Tongue (tissue), 2 donors: ENCODE data around the gene FRMD4A. TPM values are rescaled to one million over a fixed set of nuclear protein-coding genes. Genes with fewer than 3 reads are reported as not detected.
"Not testable (repeated sequence)": the region's sequence is repeated elsewhere in the genome, so short reads cannot be mapped to it uniquely, and the experiment has no call there.

ENCODE experiments used
- DNase-seq: peaks from one replicate; pipeline ENCODE4 v3.0.0-alpha.2; 2015
- total RNA-seq: library from RNA; depleted of rRNA; stranded (reverse); fragments of >200 nt; gene quantifications from one replicate; pipeline ENCODE4 v1.2.3, GENCODE V29; 2014

FRMD4A gene
- total RNA-seq, 1 donor from 2014 or later: 29.5 TPM

DNA sequence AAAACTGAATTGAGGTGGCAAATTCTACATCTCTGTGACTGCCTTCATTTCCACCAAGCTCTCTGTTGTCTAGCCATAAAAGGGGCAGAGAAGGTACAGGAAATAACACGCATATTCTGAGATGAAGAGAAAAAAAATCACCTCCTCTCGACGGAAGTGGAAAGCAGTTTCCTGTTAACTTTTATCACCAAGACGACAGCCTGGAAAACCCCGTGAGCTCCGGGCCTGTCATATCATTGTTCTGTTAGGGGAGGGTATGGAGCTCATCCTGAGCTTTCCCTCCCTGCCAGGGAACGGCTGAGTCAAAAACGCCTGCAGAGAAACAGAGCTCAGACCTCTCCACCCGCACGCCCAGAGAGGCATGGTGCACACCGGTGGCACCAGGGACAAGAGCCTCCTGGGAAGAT lies 543.7 kb downstream of the FRMD4A start:
- DNase-seq: no peak

DNA sequence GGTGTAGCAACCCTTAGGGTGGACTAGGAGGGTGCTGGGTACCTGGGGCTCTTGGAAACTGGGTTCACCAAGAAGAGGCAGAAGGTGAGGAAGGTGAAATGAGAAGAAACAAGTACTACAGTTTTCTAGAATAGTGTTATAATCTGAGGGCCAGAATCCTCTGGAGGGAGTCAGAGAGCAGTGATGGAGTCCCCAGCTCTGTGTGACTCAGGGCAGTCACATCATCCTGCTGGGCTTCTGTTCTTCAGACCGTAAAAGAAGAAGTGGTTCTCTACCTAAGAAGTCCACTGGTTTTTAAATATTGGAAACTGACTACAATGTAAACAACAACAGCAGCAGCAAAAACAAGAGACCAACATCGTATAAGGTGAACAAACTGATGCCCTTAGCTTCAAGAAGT lies 546.7 kb downstream of the FRMD4A start:
- DNase-seq: no peak

DNA sequence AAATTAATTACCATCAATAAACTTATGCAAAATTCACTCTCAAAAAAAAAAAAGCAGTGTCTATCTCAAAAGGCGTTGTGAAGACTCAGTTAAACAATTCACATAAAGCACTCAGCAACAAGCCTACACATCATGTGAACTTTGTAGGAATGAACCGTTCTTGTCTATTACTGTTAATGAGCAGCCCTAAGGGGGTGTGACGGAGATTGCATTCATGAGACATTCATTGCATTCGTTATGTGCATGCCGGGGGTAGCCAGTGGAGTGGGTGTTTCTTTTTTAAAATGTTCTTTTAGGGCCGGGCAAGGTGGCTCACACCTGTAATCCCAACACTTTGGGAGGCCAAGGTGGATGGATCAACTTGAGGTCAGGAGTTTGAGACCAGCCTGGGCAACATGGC lies 551.0 kb downstream of the FRMD4A start:
- DNase-seq: no peak

DNA sequence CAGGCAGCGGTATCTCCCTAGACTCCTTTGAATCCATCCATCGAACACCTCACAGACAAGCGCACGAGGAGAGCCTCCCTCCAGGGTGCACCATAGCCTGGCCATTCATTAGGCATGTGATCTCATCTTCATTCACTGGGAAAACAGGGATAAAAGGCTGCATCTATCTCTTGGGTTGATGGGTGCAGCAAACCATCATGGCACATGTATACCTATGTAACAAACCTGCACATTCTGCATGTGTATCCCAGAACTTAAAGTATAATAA lies 552.1 kb downstream of the FRMD4A start:
- DNase-seq: not testable (repeated sequence)

DNA sequence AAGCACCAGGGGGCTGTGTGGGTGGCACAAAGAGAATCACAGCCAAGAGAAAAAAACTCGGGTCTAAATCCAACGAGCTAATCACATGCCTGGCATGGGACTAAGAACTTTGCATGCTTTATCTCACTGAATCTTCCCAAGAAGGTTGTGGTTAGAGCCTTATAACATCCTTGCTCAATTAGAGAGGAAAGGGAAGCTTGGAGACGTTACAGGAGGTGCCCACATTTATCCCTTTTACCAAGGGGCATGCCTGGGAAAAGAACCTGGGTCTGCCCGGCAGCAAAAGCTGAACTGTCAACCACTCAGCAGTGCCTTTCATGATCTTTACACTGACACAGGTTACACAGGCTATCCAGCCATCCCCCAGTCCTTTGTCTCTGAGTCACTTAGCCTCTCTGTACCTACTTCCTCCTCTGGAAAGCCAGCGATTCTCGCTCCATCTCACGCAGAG lies 553.8 kb downstream of the FRMD4A start:
- DNase-seq: no peak

DNA sequence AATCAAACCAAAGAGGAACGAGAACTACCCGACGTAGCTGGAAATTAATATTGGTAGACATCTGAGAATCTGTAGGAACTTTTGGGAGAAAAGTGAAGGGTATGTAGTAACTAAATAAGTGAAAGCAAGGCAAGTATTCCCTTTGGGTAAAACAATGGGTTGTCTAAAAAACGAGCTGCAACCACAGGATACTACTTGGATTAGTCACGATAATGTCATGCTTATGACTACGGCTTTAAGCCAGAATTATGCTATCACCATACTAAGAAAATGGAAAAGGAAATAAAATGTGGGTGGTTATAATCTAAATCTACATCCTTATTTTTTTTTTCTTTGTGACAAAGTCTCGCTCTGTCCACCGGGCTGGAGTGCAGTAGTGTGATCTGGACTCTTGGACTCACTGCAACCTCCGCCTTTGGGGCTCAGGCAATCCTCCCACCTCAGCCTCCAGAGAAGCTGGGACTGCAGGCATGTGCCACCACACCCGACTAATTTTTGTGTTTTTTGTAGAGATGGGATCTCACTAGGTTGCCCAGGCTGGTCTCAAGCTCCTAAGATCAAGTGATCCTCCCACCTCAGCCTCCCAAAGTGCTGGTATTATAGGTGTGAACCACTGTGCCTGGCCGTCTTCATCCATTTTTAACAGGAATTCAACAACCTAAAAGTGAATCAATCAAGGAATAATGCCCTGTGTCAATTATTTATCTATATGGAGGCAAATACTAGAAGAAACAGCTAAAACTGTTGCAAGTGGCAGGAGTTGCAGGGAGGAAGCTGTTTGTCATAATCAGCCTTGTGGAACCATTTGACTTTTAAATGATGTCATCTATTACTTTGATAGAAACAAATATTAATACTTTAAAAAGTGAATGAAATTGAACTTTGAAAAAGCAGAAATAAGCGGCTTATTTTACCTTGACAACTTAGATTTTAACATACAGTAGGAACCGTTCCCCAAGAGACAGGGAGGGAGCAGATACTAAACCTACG lies 554.6 kb downstream of the FRMD4A start:
- DNase-seq: no peak

DNA sequence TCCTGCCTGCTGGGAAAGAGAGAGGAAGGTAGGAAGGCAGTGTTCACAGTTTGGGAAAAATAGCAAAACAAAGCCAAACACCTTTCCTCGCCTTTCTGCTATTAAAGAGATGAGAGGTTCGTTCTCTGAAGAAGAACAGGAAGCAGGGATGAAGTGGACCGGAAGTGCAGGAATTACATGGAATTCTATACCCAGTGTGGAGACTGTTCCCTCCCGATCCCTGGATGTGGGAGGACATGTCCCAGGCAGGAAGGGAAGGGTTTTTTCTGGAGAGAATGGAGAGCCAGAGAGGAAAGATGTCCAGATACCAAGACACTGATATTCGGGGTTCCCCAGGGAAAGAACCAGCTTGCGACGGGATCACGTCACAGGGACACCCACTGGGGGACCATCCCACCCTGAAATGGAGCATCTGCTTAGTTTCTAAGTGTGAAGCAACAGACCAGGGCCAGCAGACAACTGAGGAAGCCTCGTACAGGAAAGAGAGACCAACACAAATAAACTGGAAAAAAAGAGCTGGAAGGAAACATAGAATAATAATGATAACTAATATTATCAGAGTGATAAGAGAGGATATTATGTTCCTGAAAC lies 556.3 kb downstream of the FRMD4A start:
- DNase-seq: no peak

DNA sequence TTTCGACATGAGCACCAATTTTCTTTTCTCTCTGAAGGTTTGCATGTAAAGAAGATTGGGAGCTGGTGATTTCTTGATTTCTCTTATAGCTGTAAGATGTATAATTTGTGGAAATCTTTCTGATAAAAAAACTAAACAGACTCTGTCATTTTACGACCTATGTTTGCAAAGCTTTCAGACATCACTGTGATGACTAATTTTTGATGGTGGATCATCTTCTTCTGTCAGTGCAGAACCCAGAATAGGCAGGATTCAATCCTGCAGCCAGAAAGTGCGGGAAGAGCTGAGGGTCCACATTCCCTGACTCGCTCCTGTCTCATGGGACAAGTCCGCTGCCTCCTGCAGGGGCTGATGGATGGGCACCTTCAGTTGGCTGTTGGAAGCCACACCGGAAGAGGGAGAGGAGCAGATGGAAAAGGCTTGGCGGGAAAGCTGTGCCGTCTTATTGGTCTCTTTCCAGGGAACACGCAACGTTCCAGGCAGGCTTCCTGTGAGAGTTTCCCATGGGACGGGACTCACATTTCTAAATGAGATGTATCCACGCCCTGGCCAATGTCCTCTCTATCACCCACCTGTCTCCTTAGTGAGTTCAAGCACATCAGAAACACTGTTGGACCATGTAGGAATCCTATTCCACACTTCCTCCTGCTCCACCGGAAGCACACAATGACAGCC lies 557.1 kb downstream of the FRMD4A start:
- peak; percentile 61 for DNase-seq

DNA sequence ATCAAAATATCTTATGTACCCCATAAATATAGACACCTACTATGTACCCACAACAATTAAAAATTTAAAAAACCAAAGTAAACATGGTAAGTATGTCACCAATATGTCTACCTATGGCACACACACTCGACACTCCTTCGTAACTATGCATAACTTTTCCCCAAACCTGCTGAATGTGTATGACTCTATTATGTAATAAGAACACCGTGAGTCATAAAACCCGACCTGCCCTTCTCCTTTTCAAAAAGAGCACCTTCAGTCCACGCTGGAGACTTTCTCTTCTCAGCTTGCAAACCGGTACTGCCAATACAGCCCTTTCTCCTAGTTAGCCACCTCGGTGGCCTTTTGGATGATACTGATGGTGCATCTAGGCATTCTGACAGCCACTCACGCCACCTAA lies 557.7 kb downstream of the FRMD4A start:
- no peak for DNase-seq

DNA sequence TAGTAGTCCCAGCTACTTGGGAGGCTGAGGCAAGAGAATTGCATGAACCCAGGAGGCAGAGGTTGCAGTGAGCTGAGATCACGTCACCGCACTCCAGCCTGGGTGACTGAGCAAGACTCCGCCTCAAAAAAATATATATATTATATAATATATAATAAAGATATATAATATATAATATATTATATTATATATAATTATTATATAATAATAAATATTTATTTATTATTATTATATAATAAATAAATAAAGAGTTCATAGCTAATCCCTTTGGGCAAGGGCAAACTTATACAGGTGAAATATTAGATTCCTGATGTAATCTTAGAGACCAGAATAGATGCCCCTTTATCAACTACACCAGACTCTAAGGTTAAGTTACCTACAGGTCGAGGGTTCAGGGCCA lies 558.7 kb downstream of the FRMD4A start:
- no peak for DNase-seq

DNA sequence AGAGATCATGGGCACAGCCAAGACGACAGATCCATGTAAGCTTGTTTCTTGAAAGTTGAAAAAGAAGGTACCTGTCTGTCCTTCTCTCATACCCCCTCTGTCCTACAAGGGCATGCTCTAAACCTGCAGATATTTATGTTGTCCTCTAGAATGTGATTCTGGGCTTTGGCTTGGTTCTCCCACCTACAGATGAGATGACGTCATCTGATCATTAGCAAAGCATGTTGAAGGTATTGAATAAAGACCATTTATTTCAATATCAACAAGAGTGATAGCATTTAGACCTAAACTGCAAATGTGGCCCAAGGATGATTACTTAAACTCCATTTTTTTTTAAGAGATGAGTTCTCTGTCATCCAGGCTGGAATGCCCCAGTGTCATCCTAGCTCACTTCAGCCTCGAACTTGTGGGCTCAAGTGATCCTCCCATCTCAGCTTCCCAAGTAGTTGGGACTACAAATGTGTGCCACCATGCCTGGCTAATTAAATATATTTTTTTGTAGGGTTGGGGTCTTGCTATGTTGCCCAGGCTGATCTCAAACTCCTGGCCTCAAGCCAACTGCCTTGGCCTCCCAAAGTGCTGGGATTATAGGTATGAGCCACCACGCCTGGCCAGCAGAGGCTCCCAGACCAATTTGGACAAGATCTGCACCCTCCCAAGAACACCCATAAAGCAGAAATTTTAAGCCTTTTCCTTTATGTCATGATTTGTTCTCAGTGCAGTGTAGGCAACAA lies 559.8 kb downstream of the FRMD4A start:
- DNase-seq: no peak

DNA sequence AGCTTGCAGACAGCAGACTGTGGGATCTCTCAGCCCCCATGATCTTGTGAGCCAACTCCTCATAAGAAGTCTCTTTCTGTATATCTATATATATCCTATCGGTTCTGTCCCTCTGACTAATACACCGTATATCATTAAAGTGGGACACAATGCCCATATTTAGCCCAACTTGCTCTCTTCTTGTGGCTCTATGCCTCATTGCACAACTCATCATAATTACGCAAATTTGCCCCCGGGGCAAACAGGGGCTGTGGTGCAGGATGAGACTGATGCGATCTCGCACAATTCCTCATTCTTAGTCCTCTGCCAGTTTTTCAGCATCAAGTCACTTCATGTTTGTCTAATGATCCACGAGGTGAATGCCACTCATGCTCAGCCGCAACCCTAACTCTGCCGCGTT lies 560.8 kb downstream of the FRMD4A start:
- DNase-seq: no peak

DNA sequence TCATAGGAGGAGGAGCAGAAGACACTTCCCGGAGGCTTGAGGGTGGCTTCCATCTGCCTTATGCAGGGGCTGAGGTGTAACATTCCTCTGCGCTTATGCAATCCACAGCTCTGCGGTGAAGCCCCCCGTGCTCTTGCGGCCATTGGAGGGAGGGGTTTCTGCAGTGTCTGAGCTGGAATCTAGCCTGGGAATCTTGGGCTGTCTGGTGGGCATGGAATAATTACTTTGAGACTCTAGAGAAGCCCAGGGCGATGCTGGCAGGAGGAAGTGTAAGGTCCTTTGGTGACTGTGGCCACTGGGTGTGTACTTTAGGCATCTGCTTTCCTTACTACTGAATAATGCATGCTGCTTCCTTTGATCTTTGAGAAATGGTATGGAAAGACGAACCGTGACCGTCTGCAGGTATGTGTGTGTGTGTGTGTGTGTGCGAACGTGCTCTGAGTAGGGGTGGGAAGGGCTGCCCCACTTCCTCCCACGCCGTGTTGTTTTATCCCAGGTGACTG lies 563.0 kb downstream of the FRMD4A start:
- no peak for DNase-seq

DNA sequence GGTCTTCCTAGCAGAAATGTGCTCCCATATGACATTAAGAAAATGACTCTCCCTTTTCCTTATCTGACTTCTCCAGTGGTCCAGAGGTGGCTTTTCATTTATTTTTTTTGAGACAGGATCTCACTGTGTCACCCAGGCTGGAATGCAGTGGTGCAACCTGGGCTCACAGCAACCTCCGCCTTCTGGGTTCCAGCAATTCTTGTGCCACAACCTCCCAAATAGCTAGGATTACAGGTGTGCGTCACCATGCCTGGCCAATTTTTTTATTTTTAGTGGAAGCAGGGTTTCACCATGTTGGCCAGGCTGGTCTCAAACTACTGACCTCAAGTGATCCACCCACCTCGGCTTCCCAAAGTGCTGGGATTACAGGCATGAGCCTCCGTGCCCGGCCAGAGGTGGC lies 563.6 kb downstream of the FRMD4A start:
- DNase-seq: not testable (repeated sequence)

DNA sequence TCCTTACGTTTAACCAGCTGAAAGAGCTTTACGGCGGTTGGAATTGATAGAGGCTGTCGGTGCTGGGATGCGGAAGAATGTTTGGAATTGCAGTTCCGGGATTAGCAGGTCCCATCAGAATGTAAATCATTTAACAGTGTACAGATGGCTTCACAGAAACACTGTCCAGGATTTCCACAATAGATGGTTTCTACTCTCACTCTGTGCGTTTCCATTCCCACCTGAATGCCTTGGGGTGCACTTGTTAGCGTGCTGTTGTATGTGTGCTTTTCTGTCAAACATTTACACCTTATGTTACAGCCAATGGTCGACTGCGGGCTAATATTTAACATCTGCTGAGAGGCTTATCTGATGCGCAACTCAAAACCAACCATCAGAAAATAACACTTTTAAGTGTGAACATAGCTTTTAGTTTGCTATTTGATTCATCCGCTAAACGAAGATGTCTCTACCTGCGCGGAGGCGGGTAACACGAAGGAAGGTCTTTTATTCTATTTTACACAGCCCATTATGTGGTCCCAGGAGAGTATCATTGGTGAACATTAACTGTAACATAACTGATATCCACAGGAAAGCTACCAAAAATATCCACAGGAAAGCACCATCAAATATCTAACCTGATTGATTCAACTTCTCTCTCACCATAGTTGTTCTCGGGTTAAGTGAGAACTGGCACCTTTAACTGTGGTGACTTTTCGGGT lies 564.9 kb downstream of the FRMD4A start:
- peak; percentile 62 for DNase-seq

DNA sequence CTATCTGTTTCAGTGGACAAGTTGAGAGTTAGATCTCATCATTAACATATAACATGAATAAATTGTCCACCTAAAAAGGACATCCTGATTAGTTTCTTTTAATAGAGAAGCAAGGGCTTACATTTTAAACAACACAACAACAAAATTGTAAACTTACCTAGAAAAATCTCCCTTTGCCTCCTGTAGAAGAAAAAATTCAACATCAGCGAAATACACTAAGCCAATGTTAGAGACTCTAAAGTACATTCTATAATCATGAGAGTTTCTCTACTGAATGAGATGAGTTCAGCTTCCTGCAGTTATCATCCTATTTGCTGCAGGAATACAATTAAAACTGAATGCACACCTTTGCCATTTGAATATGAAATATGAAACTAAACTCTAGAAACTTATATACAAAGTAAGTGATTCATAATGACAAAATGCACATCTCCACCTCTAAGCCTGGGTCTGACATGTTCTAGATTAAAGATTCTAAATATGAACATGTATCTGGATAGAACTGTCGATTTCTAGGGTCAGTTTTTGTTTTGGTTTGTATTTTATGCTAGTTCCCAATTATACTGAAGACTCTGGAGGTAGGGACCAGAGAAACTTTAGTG lies 569.1 kb downstream of the FRMD4A start:
- DNase-seq: no peak

DNA sequence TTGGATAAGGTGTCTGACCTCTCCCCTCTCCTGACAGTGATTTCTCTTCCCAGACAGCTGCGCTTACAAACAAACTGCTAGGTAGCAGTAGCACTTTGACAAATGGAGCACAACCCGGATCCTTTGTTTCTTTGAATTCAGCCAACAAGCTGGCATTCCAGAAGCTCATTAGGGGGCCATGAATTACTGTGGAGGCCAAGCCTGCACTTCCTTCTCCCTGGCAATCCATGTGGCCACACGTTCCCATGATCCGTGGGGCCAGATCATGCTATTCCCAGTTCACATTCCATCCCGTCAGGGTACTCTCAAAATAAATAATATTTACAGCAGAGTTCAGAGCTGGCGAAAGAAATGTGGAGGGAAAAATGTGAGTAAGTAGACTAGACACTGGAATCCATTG lies 571.6 kb downstream of the FRMD4A start:
- DNase-seq: no peak

DNA sequence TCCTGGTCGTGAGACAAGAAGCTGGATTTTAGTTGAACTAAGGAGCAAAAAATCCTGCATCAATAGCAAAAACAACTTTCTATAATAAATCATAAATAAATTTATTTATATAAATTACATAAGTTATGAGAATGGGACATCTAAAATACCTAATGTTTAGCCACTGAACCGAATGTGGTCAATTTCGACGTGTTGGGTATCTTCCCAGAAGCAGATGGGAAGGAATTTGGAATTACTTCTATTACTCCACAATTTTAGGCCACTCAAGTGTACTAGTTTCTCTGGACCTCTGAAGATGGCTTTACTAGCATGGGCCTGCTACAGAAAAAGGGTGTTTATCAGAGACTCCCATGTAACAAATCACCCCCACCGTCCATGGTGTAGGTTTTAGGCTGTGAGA lies 572.0 kb downstream of the FRMD4A start:
- no peak for DNase-seq

DNA sequence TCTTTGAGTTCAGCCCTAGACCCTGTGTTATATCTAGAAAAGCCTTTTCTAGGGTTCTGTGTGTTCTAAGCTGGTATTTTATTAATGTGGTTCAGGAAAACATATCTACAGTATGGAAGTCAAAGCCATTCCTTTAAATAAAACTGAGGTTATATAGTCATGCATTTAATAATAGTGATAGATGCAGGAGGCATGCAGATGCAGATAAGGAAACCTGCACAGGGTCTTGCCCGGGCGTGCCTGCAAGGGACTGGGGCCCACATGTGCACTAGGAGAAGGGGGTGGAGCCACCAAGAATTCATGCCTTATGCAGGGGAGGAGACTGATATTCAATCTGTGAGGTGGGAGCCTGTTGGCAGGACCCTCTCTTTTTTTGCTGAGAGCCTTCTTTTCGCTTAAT lies 572.4 kb downstream of the FRMD4A start:
- DNase-seq: peak; percentile 45

DNA sequence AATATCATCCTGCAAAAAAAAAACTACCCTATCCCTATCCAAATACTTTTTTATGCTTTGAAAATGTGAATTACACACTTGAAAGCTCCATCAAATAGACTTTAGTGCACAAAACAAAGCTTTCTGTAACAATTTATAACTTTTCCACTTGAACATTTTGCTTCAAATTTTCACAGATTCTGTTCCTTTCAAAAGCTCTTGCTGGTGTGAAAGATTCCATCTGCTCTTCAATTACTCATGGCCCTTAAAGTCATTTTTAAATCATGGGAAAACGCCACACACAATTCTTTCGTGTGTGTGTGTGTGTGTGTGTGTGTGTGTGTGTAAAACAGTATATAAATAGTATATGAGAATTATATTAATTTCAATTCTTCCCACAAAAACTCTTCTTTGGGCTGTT lies 576.4 kb downstream of the FRMD4A start:
- peak; percentile 66 for DNase-seq

DNA sequence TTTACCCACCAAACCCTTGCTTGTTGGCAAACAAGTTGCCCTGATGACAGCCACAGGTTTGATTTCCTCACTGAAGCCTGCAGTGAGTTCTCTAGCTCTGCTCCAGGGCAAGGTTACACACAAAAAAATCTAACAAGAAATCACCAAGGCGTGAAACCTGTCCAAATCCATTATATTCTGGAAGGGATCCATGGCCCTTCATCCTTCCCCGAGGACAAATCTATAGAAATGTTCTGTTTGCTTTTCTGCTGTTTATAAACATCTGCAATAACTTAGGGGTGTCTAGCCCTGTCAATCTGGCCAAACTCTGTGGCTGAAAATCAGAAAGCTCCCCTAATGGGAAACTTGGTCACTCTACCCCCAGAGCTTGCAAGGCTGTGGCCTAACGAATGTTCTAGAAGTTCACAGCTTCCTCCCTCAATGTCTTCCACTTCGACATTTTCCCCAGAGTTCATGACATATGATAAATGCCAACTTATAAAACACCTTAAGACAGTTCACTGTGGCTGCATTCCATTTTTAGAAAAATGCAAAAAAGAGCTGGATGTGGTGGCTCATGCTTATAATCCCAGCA lies 579.4 kb downstream of the FRMD4A start:
- no peak for DNase-seq
